HG03520 (cell line): Measurements from ENCODE around the gene EHMT1.
A peak's percentile ranks its signal among the peaks of the same experiment; 100 is the strongest.
"Not testable (repeated sequence)": the region's sequence is repeated elsewhere in the genome, so short reads cannot be mapped to it uniquely, and the experiment has no call there.

Experiments used
- ATAC-seq: cut with Tn5 transposase; IDR thresholded peaks from one replicate; pipeline ENCODE4 v1.9.1; 2021; ENCODE audit warnings: mild to moderate bottlenecking, moderate library complexity; ENCODE audit not compliant: unreplicated experiment

EHMT1 gene

GRCh38 chr9:137715866-137716693 lies 97.3 kb downstream of the EHMT1 start:
- ATAC-seq: not testable (repeated sequence)

DNA sequence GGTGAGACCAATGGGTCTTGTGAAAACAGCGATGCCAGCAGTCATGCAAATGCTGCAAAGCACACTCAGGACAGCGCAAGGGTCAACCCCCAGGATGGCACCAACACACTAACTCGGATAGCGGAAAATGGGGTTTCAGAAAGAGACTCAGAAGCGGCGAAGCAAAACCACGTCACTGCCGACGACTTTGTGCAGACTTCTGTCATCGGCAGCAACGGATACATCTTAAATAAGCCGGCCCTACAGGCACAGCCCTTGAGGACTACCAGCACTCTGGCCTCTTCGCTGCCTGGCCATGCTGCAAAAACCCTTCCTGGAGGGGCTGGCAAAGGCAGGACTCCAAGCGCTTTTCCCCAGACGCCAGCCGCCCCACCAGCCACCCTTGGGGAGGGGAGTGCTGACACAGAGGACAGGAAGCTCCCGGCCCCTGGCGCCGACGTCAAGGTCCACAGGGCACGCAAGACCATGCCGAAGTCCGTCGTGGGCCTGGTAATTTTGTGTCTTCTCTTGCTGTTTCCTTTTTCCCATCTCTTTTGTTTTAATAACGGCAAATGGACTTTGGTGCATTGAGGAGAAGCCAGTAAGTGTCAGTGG lies 98.0 kb downstream of the EHMT1 start:
- ATAC-seq: no peak

- no peak for ATAC-seq
These were observed 99.0 kb downstream of the EHMT1 start for GRCh38 chr9:137717776-137718327.

GRCh38 chr9:137719194-137719593 lies 100.4 kb downstream of the EHMT1 start:
- no peak for ATAC-seq

DNA sequence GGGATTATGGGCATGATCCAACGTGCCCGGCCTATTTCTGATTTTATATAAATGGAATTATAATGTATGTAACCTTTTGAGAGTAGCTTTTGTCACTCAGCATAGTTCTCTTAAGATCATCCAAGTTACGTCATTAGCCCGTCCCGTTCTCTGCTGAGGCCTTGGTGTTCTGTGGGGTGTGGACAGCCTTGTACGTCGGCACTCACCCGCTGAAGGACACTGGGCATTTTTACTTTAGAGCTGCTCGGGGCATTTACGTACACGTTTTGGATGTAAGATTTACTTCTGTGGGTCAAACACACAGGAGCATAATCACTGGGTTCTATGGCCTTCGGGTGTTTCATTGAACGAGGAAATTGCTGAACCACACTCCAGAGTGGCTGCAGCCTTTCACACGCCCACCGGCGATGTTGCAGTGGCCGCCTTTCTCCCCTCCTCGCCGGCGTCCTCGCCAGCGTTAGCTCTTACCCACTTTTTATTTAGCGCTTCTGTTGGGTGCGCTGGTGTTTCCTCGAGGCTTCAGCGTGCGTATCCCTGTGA lies 101.8 kb downstream of the EHMT1 start:
- no peak for ATAC-seq

DNA sequence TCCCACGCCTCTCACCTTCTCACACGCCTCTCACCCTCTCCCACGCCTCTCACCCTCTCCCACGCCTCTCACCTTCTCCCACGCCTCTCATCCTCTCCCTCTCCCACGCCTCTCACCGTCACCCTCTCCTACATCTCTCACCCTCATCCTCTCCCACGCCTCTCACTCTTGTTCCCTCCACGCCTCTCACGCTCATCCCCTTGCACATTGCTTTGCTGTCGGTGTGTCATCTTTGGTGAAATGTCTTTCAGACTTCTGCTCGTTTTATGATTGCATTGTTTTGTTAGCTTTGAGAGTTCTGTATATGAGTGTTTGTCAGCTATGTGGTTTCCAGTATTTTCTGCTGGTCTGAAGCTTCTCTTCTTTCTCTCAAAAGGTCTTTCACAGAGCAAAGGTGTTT lies 102.7 kb downstream of the EHMT1 start:
- no peak for ATAC-seq

GRCh38 chr9:137721899-137722298 lies 103.1 kb downstream of the EHMT1 start:
- ATAC-seq: no peak

DNA sequence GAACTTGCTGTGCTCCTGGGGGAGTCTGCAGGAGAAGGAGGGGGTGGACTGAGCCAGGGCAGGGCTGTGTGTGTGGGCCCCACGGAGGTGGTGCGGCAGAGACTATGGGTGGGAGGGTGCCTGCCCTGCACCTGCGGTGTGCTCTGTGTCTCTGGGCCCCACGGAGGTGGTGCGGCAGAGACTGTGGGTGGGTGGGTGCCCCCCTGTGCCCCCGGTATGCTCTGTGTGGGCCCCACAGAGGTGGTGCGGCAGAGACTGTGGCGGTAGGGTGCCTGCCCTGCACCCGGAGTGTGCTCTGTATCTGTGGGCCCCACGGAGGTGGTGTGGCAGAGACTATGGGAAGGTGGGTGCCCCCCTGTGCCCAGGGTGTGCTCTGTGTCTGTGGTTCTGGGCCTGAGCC lies 103.7 kb downstream of the EHMT1 start:
- ATAC-seq: no peak

DNA sequence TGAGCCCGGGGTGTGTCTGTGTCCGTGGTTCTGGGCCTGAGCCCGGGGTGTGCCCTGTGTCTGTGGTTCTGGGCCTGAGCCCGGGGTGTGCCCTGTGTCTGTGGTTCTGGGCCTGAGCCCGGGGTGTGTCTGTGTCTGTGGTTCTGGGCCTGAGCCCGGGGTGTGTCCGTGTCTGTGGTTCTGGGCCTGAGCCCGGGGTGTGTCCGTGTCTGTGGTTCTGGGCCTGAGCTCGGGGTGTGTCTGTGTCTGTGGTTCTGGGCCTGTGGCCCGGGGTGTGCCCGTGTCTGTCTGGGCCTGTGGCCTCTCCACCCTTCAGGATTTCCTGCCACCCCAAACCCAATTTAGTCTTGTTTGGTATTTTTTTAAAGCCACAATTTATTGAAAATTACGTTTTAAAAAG lies 104.6 kb downstream of the EHMT1 start:
- not testable (repeated sequence) for ATAC-seq

DNA sequence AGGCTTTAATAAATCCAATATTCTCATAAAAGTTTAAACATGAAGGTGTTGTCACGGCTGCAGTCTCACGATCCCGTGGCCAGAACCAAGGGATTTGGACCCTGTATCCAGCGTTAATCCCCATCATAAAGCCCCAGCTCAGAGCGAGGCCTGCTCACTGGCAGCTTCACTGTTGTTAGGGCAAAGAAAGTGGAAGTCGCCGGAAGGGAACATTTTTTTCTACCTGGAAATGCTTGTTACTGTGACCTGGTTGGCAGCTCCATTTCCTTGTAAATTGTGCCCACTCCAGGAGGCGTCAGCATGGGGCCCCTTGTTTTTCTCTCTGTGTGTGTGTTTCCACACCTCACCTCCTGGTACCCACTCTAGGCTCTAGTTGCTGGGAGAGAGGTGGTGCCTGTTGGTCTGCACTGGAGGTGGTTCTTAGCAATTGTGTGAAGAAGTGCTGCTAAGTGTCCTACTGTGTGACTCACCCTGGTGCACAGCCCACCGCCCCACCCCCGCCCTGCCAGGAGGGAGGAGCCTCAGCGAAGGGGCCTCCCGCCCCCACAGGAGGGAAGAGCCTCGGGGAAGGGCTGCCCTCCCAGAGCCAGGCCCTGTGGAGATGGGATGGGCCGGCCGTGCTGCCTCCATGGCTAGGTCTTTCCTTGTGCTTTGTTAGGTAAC lies 105.1 kb downstream of the EHMT1 start:
- no peak for ATAC-seq

DNA sequence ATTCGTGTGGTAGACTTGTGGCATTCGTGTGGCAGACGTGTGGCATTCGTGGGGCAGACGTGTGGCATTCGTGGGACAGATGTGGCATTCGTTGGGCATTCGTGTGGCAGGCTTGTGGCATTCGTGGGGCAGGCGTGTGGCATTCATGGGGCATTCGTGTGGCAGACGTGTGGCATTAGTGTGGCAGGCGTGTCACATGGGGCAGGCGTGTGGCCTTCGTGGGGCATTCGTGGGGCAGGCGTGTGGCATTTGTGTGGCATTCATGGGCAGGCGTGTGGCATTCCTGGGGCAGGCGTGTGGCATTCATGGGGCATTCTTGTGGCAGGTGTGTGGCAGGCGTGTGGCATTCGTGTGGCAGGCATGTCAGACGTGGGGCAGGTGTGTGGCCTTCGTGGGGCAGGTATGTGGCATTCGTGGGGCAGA lies 106.0 kb downstream of the EHMT1 start:
- ATAC-seq: no peak

DNA sequence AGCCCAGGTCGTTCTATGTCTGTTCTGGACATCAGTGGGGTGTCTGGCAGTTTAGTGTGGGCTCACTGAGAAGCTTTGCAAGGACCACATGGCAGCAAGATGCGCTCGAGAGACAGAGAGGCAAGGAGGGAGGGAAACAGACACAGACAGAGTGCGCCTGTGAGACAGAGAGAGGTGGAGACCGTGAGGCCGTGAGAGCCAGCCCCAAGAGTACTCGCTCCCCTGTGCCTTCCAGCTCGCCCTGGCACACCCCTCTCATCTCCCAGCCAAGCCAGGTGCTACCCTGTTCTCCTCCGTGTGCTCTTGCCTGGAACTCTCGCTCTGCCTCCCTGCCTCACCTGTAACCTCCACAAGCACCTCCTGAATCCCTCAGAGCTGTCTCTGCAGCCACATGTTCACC lies 106.8 kb downstream of the EHMT1 start:
- ATAC-seq: no peak

GRCh38 chr9:137726336-137726735 lies 107.5 kb downstream of the EHMT1 start:
- ATAC-seq: peak; percentile 67

GRCh38 chr9:137726764-137727163 lies 108.0 kb downstream of the EHMT1 start:
- no peak for ATAC-seq

DNA sequence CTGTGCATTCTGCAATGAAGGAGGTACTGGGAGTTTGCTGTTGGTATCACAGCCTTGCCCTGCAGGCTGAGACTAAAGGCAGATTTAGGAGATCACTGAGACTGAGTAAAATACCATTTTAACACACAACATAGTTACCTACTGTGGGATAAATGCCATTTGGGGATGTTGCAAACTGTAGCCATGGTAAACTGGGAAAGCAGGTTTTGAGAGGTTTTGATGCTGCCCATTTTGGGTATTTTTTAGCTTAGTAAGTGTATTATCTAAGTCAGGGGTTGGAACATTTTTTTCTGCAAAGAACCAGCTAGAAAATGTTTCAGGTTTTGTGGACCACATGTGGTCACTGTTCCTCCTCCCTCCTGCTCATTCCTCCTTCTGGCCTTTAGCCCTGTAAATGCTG lies 108.9 kb downstream of the EHMT1 start:
- no peak for ATAC-seq

- ATAC-seq: no peak
These were observed 109.9 kb downstream of the EHMT1 start for GRCh38 chr9:137728444-137729311.

DNA sequence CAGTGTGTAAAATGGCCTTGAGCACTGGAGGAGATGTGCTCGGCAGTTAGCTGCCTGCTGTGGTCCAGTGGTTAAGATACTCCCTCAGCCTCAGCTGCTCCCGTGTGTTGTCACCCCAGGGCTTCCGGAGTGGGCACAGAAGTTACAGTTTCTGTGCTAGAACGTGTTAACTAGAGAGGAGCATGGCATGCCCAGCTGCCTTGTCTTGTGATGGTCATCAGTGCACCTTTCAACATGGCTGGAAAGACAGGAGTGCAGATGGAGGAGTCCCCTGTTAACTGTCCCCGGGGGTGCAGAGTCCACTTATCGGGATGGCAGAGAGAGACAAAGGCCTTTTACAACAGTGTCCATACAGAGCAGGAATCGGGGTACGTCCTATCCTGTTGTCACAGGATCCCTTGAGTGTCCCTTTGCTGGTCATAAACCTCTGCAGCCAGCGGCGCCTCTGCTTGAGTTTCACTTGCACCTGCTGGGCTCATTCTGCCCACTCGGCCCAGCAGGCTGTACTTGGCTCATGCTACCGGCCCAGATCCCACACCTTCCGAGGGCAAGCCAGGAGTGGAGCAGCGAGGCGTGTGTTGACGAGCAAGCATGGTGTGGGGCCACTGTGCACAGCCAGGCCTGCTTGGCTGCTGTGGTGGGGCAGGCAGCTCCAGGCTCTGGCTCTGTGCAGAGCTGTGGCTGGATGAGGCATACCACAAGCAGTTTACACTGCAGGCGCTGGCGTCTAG lies 112.6 kb downstream of the EHMT1 start:
- no peak for ATAC-seq

DNA sequence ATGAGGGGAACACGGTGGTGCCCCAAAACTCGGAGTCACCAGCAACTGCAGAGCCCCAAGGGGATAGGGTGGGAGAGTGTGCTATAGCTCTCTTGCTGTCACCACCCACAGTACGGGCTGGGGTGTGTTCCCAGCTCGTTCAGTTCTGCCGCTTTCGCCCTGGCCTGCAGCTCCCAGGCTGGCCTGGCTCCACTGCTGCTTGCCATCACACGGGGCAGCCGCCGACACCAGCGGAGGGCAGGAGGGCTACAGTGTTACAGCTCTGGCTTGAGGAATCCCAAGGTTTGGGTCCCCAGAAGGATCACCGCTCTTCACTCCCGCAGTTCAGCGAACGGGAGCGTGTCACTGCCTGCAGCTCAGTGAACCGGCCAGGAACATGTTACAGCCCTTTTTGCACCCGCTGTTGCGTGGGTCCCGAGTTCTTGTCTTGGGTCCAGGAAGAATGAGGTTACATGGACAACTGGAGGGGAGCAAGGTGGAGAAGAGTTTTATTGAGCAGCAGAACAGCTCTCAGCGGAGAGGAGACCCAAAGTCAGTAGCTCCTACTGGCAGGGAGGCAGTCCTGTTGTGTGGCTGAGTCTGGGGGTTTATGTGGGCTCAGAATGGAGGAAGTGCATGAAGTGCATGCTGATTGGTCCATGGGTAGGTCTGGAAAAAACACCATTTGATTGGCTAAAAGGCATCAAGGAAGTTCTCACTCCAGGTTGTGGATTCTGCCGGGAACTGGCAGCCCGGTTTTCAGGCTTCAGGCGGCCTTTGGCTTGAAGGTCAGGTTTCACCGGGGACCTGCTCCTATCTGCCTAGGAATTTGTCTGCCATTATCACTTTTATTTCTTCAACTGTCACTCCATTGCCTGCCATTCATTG lies 113.4 kb downstream of the EHMT1 start:
- no peak for ATAC-seq

DNA sequence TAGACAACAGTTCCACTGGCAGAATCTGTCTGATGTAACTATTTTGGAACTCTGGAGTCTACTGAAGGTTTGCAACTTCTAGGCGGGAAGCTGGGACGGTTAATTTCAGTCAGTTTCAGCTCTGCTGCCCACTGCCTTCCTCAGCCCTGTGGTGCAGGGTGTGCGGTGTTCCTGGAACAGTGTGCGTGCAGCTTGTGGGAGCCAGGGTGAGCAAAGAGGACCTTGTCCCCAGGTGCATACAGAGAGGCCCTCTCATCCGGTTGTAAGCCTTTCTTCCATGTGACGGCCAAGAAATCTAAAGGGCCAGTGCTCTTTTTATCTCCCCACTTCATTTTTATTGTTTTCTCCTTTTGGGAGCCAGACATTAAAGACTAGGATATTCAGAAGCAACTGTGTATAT lies 114.6 kb downstream of the EHMT1 start:
- ATAC-seq: no peak
